Uterus (tissue), 4 donors: Measurements from ENCODE around the gene MINK1. TPM values are rescaled to one million over a fixed set of nuclear protein-coding genes. Genes with fewer than 3 reads are reported as not detected.

ENCODE experiments used
- DNase-seq, 2 donors: peaks; one replicate each; pipeline ENCODE4 v3.0.0-alpha.2; 2019 to 2020
- H3K27ac ChIP-seq, 2 donors: fragments of 200-600 bp; sonication (generic); 1 replicate in 1 of 2; 2 replicates in 1 of 2; pipeline ENCODE4 v1.5.1; 2016 to 2018
- H3K27me3 ChIP-seq, 2 donors: fragments of 200-600 bp; sonication (generic); one replicate each; pipeline ENCODE4 v1.5.1; 2018 to 2019; ENCODE audit warnings: control low read depth in 1 of 2
- H3K36me3 ChIP-seq, 2 donors: fragments of 200-600 bp; sonication (generic); one replicate each; pipeline ENCODE4 v1.5.1; 2019; ENCODE audit warnings: control low read depth in 1 of 2
- H3K4me1 ChIP-seq, 2 donors: fragments of 200-600 bp; sonication (generic); one replicate each; pipeline ENCODE4 v1.5.1; 2018 to 2019; ENCODE audit warnings: control low read depth in 1 of 2
- H3K4me3 ChIP-seq, 2 donors: fragments of 200-600 bp; sonication (generic); 1 replicate in 1 of 2; 2 replicates in 1 of 2; pipeline ENCODE4 v1.5.1; 2018 to 2019; ENCODE audit warnings: mild to moderate bottlenecking in 1 of 2
- H3K9me3 ChIP-seq, 2 donors: fragments of 200-600 bp; sonication (generic); one replicate each; pipeline ENCODE4 v1.5.1; 2019; ENCODE audit warnings: control low read depth in 1 of 2
- intact Hi-C: fragments of 100-400 bp; cut with DNase I; formaldehyde crosslinking; loops from one replicate; pipeline ENCODE4 v1.15.1; 2023; ENCODE audit warnings: low total_unique reads
- total RNA-seq, 4 donors: library from RNA; depleted of rRNA in 3 of 4; stranded (reverse); fragments of >200 nt in 3 of 4; gene quantifications; one replicate each; pipeline versions ENCODE4 v1.1.0 to v1.2.4, GENCODE V29; 2014 to 2023
- TF ChIP-seq, protein P1 (sequence below), 4 experiments: fragments of 200-600 bp in 2 of 4; fragments of 450-650 bp in 2 of 4; sonication (generic) in 2 of 4; IDR thresholded peaks; one replicate each; pipeline ENCODE4 v1.5.1; 2016 to 2019; ENCODE audit warnings: antibody characterized with exemption in 4 of 4, mild to moderate bottlenecking in 2 of 4, moderate library complexity in 1 of 4
- donor health status: DM: yes; HTN: yes; CAD: no.

The MINK1 gene
- total RNA-seq, 4 donors from 2014 or later, result 17.9 to 99.2 (median 27.9) TPM

DNA sequence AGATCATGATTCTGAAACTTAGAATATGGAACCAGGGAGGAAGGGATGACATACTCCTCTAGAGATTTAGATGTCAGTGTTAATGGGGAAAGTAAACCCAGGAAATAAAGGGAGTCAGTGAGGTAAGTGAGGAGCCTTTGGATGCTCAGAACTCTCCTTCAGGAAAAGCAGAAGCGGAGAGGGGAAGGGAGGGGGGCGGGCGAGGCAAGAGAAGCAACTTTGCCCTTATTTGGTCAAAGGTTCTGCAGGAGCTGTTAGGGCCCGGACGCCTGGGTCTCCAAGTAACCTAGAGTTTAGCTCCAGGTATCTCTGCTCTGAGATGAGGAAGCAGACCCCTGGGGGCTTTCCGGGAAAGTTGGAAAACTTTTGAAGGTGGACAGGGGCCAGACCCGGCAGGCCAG, 113.9 kb downstream of the MINK1 start:
- peak overlapping the region; percentile 82 to 97 for H3K4me3 ChIP-seq
- H3K4me1 ChIP-seq, result peaks cover 12 to 17% of the 10 kb centered on the region in 2 donors
- DNase-seq, result peak in 1 of 2 donors; percentile 46
- H3K36me3 ChIP-seq, result no peaks in the 10 kb centered on the region
- intact Hi-C loops, result no loop called here
- no peaks in the 10 kb centered on the region for H3K27me3 ChIP-seq
- TF ChIP-seq, protein P1, sequence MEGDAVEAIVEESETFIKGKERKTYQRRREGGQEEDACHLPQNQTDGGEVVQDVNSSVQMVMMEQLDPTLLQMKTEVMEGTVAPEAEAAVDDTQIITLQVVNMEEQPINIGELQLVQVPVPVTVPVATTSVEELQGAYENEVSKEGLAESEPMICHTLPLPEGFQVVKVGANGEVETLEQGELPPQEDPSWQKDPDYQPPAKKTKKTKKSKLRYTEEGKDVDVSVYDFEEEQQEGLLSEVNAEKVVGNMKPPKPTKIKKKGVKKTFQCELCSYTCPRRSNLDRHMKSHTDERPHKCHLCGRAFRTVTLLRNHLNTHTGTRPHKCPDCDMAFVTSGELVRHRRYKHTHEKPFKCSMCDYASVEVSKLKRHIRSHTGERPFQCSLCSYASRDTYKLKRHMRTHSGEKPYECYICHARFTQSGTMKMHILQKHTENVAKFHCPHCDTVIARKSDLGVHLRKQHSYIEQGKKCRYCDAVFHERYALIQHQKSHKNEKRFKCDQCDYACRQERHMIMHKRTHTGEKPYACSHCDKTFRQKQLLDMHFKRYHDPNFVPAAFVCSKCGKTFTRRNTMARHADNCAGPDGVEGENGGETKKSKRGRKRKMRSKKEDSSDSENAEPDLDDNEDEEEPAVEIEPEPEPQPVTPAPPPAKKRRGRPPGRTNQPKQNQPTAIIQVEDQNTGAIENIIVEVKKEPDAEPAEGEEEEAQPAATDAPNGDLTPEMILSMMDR (IDR thresholded peaks at IDR 0.05), result no peak
- H3K9me3 ChIP-seq, result no peaks in the 10 kb centered on the region
- peak overlapping the region; percentile 93 to 98 for H3K27ac ChIP-seq

Other genes starting within 250 kb of the MINK1 start
- gene SMTNL2, start 248.8 kb upstream of the MINK1 start, total RNA-seq, result 10 to 100 TPM in 1 of 4 donors, 1 to 10 TPM in 2, not detected in 1; 5.7 to 12.0 (median 6.8) TPM
- gene ALOX15, start 191.7 kb upstream of the MINK1 start, total RNA-seq, result 1 to 10 TPM in 1 of 4 donors, under 1 TPM in 1, not detected in 2; 0.24 to 2.9 TPM
- gene PELP1, start 129.2 kb upstream of the MINK1 start, total RNA-seq, result 10 to 100 TPM in 3 of 4 donors, 1 to 10 TPM in 1; 7.4 to 56.8 (median 35.8) TPM
- gene ARRB2, start 122.7 kb upstream of the MINK1 start, total RNA-seq, result 10 to 100 TPM; 11.6 to 48.5 (median 40.8) TPM
- 100 to 1,000 TPM in 1 of 4 donors, 10 to 100 TPM in 2, 1 to 10 TPM in 1; 2.9 to 209 (median 14.0) TPM for gene MED11, start 101.9 kb upstream of the MINK1 start, total RNA-seq
- under 1 TPM in 2 of 4 donors, not detected in 2; 0.58 to 0.69 TPM for gene ZMYND15, start 93.5 kb upstream of the MINK1 start, total RNA-seq
- gene CXCL16, start 93.4 kb upstream of the MINK1 start, total RNA-seq, result 1 to 10 TPM; 1.0 to 9.1 (median 7.1) TPM
- gene TM4SF5, start 61.5 kb upstream of the MINK1 start, total RNA-seq, result not detected
- gene VMO1, start 47.0 kb upstream of the MINK1 start, total RNA-seq, result 1 to 10 TPM in 2 of 4 donors, not detected in 2; 1.3 to 2.2 TPM
- gene GLTPD2, start 44.4 kb upstream of the MINK1 start, total RNA-seq, result not detected
- gene PSMB6, start 37.2 kb upstream of the MINK1 start, total RNA-seq, result 10 to 100 TPM; 64.9 to 99.7 (median 87.3) TPM
- 10 to 100 TPM in 3 of 4 donors, 1 to 10 TPM in 1; 10.0 to 54.3 (median 25.1) TPM for gene PLD2, start 26.2 kb upstream of the MINK1 start, total RNA-seq
- 1 to 10 TPM in 3 of 4 donors, not detected in 1; 2.9 to 6.6 (median 3.5) TPM for gene C17orf107, start 66.2 kb downstream of the MINK1 start, total RNA-seq
- under 1 TPM in 2 of 4 donors, not detected in 2; 0.79 to 0.83 TPM for gene CHRNE, start 69.8 kb downstream of the MINK1 start, total RNA-seq
- not detected for gene GP1BA, start 98.9 kb downstream of the MINK1 start, total RNA-seq
- 10 to 100 TPM in 3 of 4 donors, 1 to 10 TPM in 1; 9.5 to 58.2 (median 42.9) TPM for gene SLC25A11, start 106.7 kb downstream of the MINK1 start, total RNA-seq
- gene RNF167, start 106.9 kb downstream of the MINK1 start, total RNA-seq, result 100 to 1,000 TPM in 1 of 4 donors, 10 to 100 TPM in 3; 14.8 to 100 (median 53.1) TPM
- gene PFN1, start 115.2 kb downstream of the MINK1 start, total RNA-seq, result 100 to 1,000 TPM; 170 to 396 (median 304) TPM
- 1 to 10 TPM in 3 of 4 donors, not detected in 1; 2.8 to 3.7 (median 3.6) TPM for gene ENO3, start 117.8 kb downstream of the MINK1 start, total RNA-seq
- 10 to 100 TPM; 18.4 to 58.3 (median 34.0) TPM for gene SPAG7, start 134.5 kb downstream of the MINK1 start, total RNA-seq
- 10 to 100 TPM in 3 of 4 donors, 1 to 10 TPM in 1; 7.3 to 80.8 (median 12.7) TPM for gene CAMTA2, start 154.3 kb downstream of the MINK1 start, total RNA-seq
- gene INCA1, start 164.2 kb downstream of the MINK1 start, total RNA-seq, result 1 to 10 TPM in 1 of 4 donors, not detected in 3; 3.4 TPM
- 100 to 1,000 TPM in 1 of 4 donors, 10 to 100 TPM in 3; 22.9 to 140 (median 30.5) TPM for gene KIF1C, start 164.6 kb downstream of the MINK1 start, total RNA-seq
- under 1 TPM in 1 of 4 donors, not detected in 3; 0.55 TPM for gene SLC52A1, start 202.1 kb downstream of the MINK1 start, total RNA-seq
- gene ZFP3, start 245.1 kb downstream of the MINK1 start, total RNA-seq, result 1 to 10 TPM; 1.5 to 8.6 (median 5.3) TPM